IPS-NIHi11 (cell line): ENCODE measurements around the gene OSBPL3.

Experiments used
- DNase-seq: peaks from one replicate; pipeline ENCODE4 v3.0.0; 2012; ENCODE audit warnings: mixed read lengths, low spot score

The OSBPL3 gene

DNA sequence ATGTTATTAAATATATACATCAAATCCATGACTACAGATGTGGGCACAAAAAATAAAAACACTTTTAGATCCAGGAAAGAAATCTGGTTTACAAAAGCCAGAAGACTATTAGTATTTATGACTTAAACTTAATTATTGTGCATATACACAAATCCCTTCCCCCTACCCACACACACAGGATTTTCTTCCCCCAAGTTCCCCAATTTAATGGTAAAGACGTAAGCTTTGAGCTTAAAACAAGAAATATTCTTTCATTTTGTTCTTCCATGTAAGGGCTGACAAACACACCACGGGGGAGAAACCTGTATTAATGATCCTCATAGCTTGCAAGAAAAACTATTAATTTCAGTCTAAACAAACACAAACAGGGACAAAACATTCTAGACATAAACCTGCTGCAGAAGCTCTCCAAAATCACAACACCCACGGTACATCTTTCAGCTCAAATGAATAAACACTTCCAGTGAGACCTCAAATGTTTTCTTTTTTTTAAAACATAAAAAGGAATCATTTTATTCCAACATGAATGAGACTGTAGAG lies 28.5 kb downstream of the OSBPL3 start:
- no peak for DNase-seq

DNA sequence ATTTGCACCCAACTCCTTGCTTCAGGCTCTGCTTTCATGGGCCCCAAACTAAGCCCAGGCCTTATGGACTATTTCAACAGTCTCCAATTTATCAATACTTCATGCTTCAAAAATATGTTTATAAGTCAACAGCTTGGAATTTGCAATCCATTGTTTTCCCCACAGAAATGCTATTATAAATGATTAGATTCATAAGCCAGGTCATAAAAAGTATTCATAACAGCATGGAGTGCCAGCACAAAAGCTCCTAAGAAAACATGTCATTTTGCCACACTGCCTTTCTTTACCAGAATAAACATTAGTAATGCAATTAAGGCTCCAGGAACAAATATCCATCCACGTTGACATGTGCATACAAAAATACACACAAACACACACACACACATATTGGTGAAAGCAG lies 30.1 kb downstream of the OSBPL3 start:
- DNase-seq: no peak

DNA sequence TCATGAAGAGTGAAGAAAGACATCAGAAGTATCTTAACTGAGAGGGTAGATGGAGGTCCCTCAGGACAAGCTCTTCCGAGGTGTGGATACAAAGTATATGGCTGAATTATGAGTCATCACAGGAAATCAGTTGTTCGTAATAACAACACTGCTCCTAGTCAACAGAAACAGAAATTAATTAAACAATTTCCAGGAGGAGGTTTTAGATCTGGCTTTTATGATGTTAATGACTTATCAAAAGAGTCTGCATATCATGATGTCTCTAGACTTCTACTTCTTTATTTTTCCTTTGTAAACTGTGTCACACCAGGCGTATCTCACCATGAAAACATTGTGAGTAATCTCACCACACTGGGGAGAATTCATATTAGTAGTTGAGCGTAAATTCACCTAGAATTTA lies 31.2 kb downstream of the OSBPL3 start:
- no peak for DNase-seq

DNA sequence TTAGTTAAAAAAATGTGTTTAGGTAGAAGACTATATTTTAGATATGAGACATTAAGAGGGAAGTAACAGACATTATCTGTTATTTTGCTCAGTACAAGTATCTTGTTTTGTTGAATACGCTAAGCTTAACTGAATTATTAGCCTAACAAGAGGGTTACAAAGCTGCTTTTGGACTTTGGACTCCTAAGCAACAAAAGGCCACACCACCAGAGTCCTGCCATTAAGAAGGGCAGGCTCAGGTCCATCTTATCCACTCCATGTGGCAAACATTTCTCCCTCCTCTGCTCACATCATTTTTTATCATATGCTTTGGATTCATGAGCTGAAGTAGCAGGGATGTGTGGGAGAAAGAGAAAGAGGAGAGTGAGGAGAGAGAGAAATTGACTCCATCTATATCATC lies 33.5 kb downstream of the OSBPL3 start:
- no peak for DNase-seq

DNA sequence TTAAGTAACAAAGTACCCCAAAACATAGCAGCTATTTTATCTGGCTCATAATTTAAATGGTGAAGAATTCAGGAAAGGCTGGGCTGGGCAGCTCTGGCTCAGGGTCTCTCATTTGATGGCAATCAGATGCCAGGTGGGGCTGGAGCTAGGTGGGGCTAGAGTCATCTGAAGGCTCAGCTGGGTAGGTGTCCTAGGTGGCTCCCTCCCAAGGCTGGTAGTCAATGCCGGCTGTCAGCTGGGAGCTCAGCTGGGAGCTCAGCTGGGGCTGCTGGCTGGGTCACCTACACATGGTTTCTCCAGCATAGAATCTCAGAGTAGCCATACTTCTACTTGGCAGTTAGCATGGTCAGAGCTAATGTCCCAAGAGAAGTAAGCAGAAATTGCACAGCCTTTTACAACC lies 34.1 kb downstream of the OSBPL3 start:
- no peak for DNase-seq

DNA sequence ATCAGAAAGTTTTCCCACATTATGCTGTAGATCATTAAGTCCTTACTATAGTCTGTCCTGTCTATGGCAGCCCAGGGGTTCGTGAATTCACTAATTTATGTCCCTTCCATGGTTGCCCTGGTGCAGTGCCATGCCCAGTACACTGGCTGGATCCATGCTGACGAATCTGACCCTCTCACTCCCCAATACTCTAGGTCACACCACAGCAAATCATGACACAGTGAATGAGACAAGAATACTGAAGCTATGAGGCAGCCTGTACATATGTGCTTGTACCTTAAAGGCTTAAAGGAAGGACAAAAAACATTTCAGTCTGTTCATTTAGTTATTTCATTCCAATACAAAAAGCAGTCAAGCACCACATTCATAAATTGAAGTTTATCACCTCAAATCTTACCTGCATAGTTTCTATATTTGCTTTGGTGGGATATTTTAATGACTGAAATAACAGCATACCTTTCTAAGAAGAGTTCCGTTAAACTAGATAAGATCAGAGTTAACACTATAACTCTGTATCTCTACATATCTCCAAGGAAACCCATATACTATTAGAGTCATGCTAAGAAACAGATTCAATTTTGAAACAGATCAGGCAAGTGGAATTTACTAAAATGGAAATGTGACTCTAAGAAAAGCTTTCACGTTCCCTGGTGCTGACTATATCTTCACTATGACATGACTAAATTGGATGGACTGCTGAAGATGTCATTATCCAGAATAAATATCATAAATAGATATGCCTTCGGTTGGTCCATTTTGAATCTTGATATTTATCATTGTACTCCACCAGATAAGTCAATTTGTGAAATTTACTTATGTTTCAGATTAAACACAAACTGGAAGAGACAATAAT lies 36.7 kb downstream of the OSBPL3 start:
- DNase-seq: no peak

DNA sequence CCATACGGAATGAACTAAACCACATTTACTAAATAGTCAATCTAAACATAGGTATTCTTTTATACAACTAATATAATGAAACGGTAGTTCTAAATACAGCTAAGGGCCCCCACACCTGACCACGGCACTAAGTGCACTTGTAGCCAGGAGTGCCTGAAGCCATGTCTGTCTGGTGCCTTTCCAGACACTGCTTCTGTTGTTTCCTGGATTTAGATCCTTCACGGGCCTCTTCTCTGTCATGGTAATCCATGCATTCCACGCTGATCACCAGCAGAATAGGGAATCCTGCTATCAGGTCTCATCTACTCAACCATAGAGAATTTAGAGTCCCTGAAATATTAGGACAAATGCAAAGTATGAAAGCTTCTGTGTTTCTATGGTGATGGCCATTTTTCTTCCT lies 37.8 kb downstream of the OSBPL3 start:
- DNase-seq: no peak

DNA sequence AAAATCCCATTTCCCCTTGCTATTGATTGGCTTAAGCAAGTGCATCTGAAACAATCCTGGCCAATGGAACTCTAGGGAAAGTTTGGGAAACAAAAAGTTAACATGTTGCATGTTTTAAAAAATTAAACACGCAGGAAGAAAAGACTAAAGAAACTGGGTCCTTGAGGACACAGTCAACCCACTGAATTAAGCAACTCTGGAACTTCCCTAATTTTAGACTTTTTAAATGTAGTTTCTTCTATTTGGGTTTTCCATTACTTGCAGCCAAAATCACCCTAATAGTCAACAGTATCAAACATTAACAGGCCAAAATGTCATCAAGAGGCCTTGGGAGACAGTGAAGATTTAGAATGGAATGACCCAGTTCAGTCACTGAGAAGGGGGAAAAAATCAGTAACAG lies 40.6 kb downstream of the OSBPL3 start:
- DNase-seq: no peak

DNA sequence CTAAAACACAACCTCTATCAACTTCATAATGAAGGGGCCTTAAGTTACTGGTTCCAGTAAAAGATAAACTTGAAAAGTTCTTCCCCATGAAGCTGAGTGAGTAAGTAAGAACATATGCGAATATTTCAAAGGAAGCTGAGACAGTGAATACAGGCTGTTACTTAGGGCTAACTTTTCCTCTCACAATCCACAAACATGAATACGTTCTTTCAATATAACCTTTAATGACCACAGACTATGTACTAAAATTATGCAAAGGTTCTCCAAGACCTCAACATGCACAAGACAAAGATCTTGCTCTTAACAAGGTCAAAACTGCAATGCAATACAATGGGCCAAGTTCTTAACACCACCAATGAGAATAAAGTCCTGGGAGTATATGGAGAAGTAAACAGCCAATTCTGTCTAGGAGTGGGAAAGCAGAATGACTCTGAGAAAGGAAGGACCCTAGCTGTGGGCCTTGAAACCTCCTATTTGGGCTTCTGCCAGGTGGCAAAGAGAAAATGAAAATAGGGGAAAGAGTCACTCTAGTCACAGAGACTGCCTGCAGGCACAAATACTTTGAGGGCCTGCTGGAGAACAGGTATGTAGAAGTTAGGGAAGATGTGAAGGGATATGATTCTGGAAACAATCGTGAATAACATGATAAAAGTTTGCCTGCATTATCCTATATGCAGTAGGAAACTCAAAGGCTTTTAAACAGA lies 43.7 kb downstream of the OSBPL3 start:
- DNase-seq: no peak

DNA sequence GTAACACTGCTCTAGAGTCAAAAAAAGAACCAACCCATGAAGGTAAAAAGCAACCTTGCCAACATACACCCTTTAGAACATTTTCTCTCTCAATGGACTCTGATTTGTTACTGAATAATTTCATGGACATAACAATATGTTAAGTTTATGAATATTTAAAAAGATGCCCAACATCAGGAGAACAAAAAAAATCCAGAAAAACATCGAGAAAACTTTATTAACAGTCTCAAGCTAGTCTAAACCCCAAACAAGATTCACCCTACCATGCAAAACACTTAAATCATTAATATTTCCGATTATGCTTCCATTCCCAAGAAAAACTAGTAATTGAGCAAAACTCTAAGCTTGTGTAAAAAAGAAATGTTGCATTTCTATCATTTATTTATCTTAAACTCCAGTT lies 46.7 kb downstream of the OSBPL3 start:
- DNase-seq: no peak

DNA sequence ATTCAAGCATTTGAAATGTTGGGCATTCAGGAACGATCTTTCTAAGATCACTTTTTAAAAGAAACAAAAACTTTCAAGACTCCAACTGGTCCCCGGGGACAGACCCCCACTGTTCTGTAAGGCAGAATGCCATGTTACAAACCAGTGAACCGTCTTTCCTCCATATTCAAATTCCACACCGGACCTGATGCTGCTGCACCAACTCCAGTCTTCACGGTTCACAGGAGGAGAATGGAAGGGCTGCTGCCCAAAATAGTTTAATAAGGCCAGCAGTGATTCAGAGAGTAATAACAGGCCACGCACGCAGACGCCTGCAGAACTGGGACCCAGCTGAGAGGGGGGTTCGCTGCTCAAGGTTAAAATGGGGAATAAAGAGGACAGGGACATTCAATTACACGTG lies 47.2 kb downstream of the OSBPL3 start:
- no peak for DNase-seq

DNA sequence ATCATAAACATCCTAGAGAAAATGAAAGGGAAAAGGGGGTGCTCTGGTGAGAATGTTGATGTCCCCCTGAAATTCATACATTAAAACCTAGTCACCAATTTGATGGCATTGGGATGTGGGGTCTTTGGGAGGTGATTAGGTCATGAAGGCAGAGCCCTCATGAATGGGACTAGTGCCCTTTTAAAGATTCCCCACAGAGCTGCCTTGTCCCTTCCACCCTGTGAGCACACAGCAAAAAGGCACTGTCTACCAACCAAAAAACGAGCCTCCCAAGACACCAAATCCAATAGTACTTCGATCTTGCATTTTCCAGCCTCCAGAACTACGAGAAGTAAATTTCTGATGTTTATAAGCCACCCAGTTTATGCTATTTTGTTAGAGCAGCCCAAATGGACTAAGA lies 47.6 kb downstream of the OSBPL3 start:
- no peak for DNase-seq

DNA sequence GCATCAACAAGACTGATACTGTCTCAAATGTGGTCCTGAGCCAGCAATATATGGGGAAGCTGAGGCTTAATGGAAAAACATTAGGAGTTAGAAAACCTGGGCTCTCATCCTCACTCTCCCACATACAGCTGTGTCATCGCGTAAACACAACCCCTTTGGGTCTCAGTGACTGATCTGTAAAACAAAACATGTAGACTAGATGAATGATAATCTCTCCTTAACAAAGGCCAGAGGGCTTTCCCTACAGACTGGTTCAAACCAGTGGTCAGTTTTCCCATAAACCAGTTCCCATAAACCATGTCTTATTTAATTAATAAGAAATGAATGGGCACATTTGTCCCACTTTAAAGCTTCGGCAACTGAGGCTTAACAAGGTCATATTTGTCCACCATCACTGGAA lies 48.1 kb downstream of the OSBPL3 start:
- no peak for DNase-seq

DNA sequence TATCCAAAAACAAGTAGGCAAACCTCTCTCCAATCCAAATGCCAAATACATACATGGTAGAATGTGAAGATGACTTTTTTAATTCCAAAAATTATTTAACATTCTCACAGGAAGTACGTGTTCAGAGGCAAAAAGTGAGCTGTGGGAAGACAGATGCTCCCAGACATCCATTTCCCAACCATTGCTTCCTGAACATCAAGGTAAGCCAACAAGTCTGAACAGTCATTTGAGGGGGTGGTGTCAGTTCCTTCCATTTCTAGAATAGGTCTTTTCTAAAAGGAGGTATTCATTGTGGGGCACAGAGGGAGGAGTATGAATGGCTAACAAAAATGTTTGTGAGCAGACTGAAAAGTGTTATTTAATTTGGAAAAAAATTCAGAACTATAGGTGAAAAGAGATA lies 49.1 kb downstream of the OSBPL3 start:
- no peak for DNase-seq

DNA sequence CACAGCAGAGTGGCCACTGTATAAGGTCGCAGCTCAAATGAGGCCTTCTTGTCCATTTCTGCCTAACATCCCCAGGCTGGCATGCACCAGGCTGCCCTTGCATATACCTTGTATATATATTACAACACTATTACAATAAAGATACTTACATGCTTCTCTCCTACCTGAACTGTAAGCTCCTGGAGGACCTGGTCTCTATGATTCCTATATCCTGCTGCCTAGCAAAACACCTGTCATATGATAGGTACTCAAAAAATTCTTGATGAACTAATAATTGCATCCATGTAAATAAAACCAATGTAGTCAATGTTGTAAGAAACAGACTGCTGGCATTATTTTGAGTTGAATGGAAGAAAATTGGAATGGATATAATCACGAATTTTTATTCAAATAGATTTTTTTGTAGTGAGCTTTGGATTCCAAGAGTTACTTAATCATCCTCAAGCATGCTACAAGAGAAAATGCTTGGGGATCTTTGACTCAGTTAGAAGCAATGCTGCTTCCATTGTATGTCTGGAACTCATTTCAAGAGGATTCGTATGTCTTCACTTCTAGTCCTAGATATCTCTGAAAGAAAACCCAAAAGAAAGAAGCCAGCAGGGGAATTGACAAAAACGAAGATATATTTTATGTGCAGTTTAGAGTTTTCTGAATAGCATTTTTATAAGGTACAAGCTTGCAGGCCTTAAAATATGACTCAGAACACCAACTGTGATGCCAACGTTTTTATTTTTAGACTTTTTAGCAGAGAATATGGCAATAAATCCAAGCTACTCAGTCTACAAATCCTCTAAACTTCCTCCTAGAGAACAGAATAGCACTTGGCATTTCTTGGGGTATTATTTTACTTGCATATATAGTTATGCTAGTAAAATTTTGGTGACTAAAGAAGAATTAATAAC lies 53.1 kb downstream of the OSBPL3 start:
- DNase-seq: no peak

DNA sequence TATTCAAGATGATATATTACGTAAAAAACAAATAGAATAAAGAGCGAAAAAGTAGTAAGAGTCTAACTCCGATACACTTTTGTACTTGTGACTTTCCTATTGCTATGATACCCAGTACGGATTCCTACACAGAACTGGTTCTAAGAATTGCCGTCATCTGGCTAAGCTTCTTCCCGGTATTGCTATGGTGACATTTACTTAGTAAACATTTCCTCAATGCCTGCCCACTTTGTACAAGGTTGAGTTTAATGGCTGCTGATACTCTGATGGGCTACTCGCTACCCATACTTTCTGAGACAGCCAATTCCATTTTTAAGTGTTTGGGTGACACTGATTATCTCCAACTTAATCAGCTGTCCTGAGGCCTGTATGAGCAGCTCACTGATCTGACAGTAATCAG lies 55.6 kb downstream of the OSBPL3 start:
- DNase-seq: no peak

DNA sequence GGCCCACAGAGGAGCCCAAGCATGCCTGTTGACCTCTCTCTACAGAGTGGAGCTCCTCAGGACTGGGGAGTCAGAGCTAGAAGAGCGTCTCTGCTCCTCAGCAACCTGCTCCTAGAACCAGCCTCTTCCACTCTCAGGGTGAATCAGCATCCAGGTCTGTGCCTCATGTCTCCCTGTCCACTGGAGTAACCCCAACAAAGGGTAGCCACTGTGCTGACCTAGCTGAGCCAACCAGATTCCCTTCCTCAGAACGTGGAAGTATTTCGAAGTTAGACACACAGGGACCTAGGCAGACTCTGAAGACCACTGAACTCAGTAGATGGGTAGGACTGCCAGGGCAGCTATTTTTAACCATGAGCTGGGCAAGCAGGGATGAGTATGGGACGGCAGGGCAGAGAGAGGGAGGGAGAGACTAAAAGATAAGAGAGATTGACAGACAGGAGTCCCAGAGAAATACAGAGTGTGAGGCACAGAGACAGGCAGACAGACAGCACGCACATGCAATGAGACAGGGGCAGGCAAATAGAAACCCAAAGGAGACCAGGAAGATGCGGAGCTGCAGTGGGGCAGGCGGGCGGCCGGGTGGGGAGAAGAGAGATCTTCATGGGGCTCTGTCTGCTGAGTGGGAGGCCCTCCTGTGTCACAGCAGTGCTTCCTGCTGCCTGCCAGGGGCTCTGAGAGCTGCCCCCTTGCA lies 56.7 kb downstream of the OSBPL3 start:
- no peak for DNase-seq

DNA sequence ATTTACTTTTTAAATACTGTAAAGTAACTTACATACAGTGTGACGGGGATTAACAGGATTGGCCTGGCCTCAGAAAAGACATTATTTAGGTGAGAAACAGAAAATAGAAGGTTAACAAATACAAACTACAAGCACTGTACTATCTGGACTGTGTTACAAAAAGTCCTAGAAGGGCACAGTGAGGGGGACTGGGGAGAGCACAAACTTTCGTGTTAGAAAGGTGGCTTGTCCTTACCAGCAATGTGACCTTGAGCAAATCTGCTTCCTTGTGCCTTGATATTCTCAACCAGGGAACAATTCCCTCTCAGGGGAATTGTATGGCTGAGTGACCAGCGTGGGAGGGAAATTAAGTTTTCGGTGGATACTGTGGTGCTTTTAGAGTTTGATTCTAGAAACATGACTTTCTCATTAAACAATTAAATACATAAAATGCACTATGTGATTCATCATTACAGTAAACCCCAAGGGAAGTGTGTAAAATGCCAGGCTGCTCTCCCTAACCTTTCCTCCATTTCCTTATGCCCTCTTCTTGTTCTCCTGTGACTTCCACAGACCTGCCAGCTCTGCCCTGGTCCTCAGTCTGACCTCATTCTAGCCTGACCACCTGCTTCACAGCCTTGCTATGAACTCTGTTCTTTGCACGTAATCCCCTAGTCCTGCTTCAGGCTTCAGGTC lies 57.7 kb downstream of the OSBPL3 start:
- no peak for DNase-seq

DNA sequence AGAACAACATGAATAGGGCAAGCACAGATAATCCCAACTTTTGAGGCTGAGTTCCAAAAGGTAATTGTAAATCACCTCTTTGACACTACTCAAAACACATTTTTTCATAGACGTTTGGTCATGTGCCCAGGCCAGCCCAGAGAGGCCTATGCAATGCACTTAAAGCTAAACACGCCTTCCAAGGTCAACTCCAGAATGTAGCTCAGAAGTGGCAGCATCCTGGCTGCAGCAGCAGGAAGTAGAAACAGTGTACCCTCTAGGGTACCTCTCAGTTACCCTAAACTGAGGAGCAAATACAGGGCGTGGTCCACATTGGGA lies 58.7 kb downstream of the OSBPL3 start:
- DNase-seq: no peak

DNA sequence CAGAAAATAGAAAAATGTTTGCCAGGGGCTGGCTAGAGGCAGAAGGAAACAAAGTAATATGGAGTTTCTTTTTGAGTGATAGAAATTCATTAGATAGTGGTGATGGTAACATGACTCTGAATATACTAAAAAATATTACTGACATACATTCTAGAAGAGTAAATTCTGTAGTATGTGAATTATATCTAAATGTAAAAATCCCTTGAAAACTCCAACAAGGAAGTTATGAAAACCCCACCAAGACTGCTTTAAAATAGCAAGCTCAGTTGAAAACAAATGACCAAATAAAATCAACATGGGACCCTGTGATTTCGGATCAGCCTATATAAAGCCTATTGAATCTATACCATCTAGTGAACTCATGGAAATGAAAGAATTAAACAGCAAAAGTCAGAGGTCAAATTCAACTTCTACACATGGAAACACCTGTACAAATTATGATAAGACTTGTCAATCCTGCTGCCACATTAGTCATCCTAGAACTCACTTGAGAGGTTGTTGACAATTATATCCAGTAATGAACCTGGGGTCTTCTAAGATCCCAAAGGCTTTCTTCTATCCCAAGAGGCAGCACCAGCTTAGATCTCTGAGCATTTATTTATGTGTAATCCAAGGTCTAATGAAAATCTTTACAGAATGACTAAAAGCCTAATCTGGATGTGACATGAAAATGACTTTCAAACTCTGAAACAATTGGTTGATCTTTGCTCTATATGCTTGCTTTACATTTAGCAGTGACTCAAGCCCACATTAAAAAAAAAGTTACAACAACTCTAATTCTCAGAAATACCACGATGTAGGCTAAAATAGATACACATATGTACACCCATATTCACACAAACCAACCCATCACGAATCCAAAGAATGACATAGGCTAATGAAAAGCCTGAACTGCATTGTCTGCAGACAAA lies 59.3 kb downstream of the OSBPL3 start:
- DNase-seq: no peak
